ENCODE results near the gene CHAD. TPM values are rescaled to one million over a fixed set of nuclear protein-coding genes. Genes with fewer than 3 reads are reported as not detected.

Gene CHAD
- total RNA-seq, 1 experiment from 2014 or later: 0.57 TPM

- no peak overlapping the region for H3K4me2 ChIP-seq (ENCODE audit: insufficient read depth, insufficient read length, low read length)
- WGBS (ENCODE audit: extremely low coverage, insufficient read length, low lambda C conversion rate): no CpG with 5 or more reads among the region's 19 CpGs
These were observed 1.1 kb upstream of the CHAD start for GRCh38 chr17:50469671-50470305.

More at GRCh38 chr17:50469671-50470305, 1.1 kb upstream of the CHAD start:
- H3K27ac ChIP-seq (ENCODE audit: insufficient read length, low read depth, low read length): no peak overlapping the region
- Mint-ChIP-seq H3K27me3 (ENCODE audit: low read depth) (peaks cover 41% of the 10 kb centered on the region), H3K36me3 (ENCODE audit: insufficient read depth in 1 of 3, low read depth in 3 of 3) (peaks cover 0 to 4% (median 2%) of the 10 kb centered on the region in 3 experiments; a peak in 5 of 7 replicates), H3K4me3 (peak overlapping the region; percentile 4 to 71; a peak in 2 of 5 replicates), H3K4me1 (peaks cover 16 to 28% of the 10 kb centered on the region in 2 experiments), H3K27ac (no peak overlapping the region; a peak in 1 of 7 replicates), H3K9me3 (no peaks in the 10 kb centered on the region)
- H4K20me1 ChIP-seq (ENCODE audit: control insufficient read depth, insufficient read depth, insufficient read length): no peaks in the 10 kb centered on the region
- peaks cover under 1% of the 10 kb centered on the region for H3K23me2 ChIP-seq (ENCODE audit: insufficient read length, low read depth, low read length, poor library complexity, severe bottlenecking)
- no peak for TF ChIP-seq CTCF (conservative IDR thresholded peaks at IDR 0.05)
- H2BK20ac ChIP-seq (ENCODE audit: low read depth, low read length, poor library complexity, severe bottlenecking): no peak overlapping the region
- H4K5ac ChIP-seq (ENCODE audit: insufficient read length, low read depth, low read length): no peak overlapping the region
- no peak overlapping the region for H3T11ph ChIP-seq (ENCODE audit: low read length)
- H4K91ac ChIP-seq (ENCODE audit: insufficient read length, low read depth, low read length): no peak overlapping the region
- no peaks in the 10 kb centered on the region for H3K79me1 ChIP-seq (ENCODE audit: insufficient read depth, low read depth, low read length, poor library complexity, severe bottlenecking)
- H3K56ac ChIP-seq (ENCODE audit: insufficient read length, low read depth, low read length): no peak overlapping the region
- no peak overlapping the region for H2BK15ac ChIP-seq (ENCODE audit: low read depth, low read length)
- H2BK12ac ChIP-seq (ENCODE audit: insufficient read length, low read depth, low read length): no peak overlapping the region
- H3K18ac ChIP-seq (ENCODE audit: insufficient read length, low read depth, low read length): no peak overlapping the region
- H3K27me3 ChIP-seq (ENCODE audit: insufficient read depth, low read length): peaks cover 12% of the 10 kb centered on the region; the same call in 1 of the 2 replicates
- H2BK120ac ChIP-seq (ENCODE audit: low read depth, low read length, poor library complexity, severe bottlenecking): no peak overlapping the region
- H3K4me1 ChIP-seq (ENCODE audit: insufficient read depth, low read length): peaks cover 3% of the 10 kb centered on the region; the same call in 1 of the 2 replicates
- no peak overlapping the region for H3K23ac ChIP-seq (ENCODE audit: insufficient read length, low read depth, low read length)
- no peak overlapping the region for H3K9ac ChIP-seq (ENCODE audit: extremely low read depth, insufficient read length, low read length)
- no peak overlapping the region for H2AFZ ChIP-seq (ENCODE audit: low read length)
- no peaks in the 10 kb centered on the region for H3K9me3 ChIP-seq (ENCODE audit: control insufficient read depth, low read depth, low read length)
- H2AK5ac ChIP-seq (ENCODE audit: insufficient read length, low read length): no peak overlapping the region
- H3K79me2 ChIP-seq (ENCODE audit: insufficient read depth, low read length): no peaks in the 10 kb centered on the region
- no peak overlapping the region for H2BK5ac ChIP-seq (ENCODE audit: insufficient read length, low read length)
- no peak overlapping the region for H4K8ac ChIP-seq (replicated peaks; ENCODE audit: insufficient read length, low read depth, low read length)
- DNase-seq: no peak
- no peak overlapping the region for H3K14ac ChIP-seq (ENCODE audit: insufficient read depth, low read length)
- no peak overlapping the region for H3K4ac ChIP-seq (ENCODE audit: low read depth, low read length)

Measured in H9 (cell line).